ENCODE results near the gene KBTBD4. TPM values are rescaled to one million over a fixed set of nuclear protein-coding genes. Genes with fewer than 3 reads are reported as not detected.

Gene KBTBD4
- total and polyA plus RNA-seq, 4 donors, result 5.6 to 12.0 (median 8.6) TPM

- Histone ChIP-seq H3K9me3 (ENCODE audit: control insufficient read depth in 4 of 4, low read length in 3 of 4) (no peaks in the 10 kb centered on the region), H3K27me3 (ENCODE audit: control insufficient read depth in 4 of 4, insufficient read depth in 4 of 4, low read length in 3 of 4) (no peaks in the 10 kb centered on the region), H3K4me3 (ENCODE audit: low read depth in 1 of 3, low read length in 3 of 3) (no peak overlapping the region), H3K27ac (ENCODE audit: low read depth in 1 of 2, low read length in 2 of 2) (peak overlapping the region; percentile 58 to 64), H3K9ac (ENCODE audit: low read depth in 1 of 2, low read length in 2 of 2) (peak overlapping the region in 1 of 2 donors; percentile 17), H3K36me3 (ENCODE audit: control insufficient read depth in 4 of 4, insufficient read depth in 3 of 4, low read depth in 1 of 4, low read length in 3 of 4) (no peaks in the 10 kb centered on the region), H3K4me1 (ENCODE audit: control insufficient read depth in 4 of 4, insufficient read depth in 4 of 4, low read length in 3 of 4) (peaks cover 8 to 56% (median 33%) of the 10 kb centered on the region in 4 donors)
- DNase-seq (ENCODE audit: low spot score), result no peak
- 19% methylated on average over 3 of the region's 3 CpGs for whole genome bisulfite sequencing
- TF ChIP-seq FOXA1 (IDR thresholded peaks at IDR 0.05) (no peak), JUND (IDR thresholded peaks at IDR 0.05) (peak; percentile 90 to 95)
Measured at GRCh38 chr11:47523490-47524225, 55.1 kb downstream of the KBTBD4 start.

Small RNAs within 50 kb of the gene (small RNA-seq; reads per million reads assigned to genes)
- gene RN7SL652P (not detected), gene RNU5E-10P (not detected)

Other genes starting within 250 kb of the KBTBD4 start
- gene MYBPC3, start 226.3 kb downstream of the KBTBD4 start, total RNA-seq, result under 1 TPM in 1 of 2 donors, not detected in 1; 0.25 TPM
- under 1 TPM in 1 of 2 donors, not detected in 1; 0.01 TPM for gene MYBPC3, start 226.3 kb downstream of the KBTBD4 start, polyA plus RNA-seq
- 10 to 100 TPM; 12.5 to 14.2 TPM for gene SPI1, start 200.4 kb downstream of the KBTBD4 start, total RNA-seq
- 10 to 100 TPM in 1 of 2 donors, 1 to 10 TPM in 1; 2.3 to 14.4 TPM for gene SPI1, start 200.4 kb downstream of the KBTBD4 start, polyA plus RNA-seq
- 10 to 100 TPM in 1 of 2 donors, 1 to 10 TPM in 1; 8.2 to 13.0 TPM for gene SLC39A13, start 170.4 kb downstream of the KBTBD4 start, total RNA-seq
- gene SLC39A13, start 170.4 kb downstream of the KBTBD4 start, polyA plus RNA-seq, result 10 to 100 TPM in 1 of 2 donors, 1 to 10 TPM in 1; 8.4 to 17.5 TPM
- 10 to 100 TPM; 58.0 to 96.6 TPM for gene PSMC3, start 152.5 kb downstream of the KBTBD4 start, total RNA-seq
- gene PSMC3, start 152.5 kb downstream of the KBTBD4 start, polyA plus RNA-seq, result 100 to 1,000 TPM; 110 TPM
- under 1 TPM in 1 of 2 donors, not detected in 1; 0.59 TPM for gene RAPSN, start 129.8 kb downstream of the KBTBD4 start, total RNA-seq
- under 1 TPM; 0.12 to 0.28 TPM for gene RAPSN, start 129.8 kb downstream of the KBTBD4 start, polyA plus RNA-seq
- gene CELF1, start 25.8 kb downstream of the KBTBD4 start, total RNA-seq, result 100 to 1,000 TPM in 1 of 2 donors, 10 to 100 TPM in 1; 66.7 to 139 TPM
- 10 to 100 TPM; 23.5 to 53.8 TPM for gene CELF1, start 25.8 kb downstream of the KBTBD4 start, polyA plus RNA-seq
- gene PTPMT1, start 13.4 kb downstream of the KBTBD4 start, total RNA-seq, result 10 to 100 TPM; 28.7 to 40.4 TPM
- gene PTPMT1, start 13.4 kb downstream of the KBTBD4 start, polyA plus RNA-seq, result 10 to 100 TPM; 32.9 to 34.1 TPM
- 10 to 100 TPM; 43.8 to 55.0 TPM for gene NDUFS3, start 104 bp upstream of the KBTBD4 start, total RNA-seq
- 100 to 1,000 TPM in 1 of 2 donors, 10 to 100 TPM in 1; 80.6 to 101 TPM for gene NDUFS3, start 104 bp upstream of the KBTBD4 start, polyA plus RNA-seq
- not detected for gene FAM180B, start 7.7 kb upstream of the KBTBD4 start, total RNA-seq
- not detected for gene FAM180B, start 7.7 kb upstream of the KBTBD4 start, polyA plus RNA-seq
- 1 to 10 TPM in 1 of 2 donors, under 1 TPM in 1; 0.42 to 1.8 TPM for gene C1QTNF4, start 15.4 kb upstream of the KBTBD4 start, total RNA-seq
- under 1 TPM; 0.08 to 0.22 TPM for gene C1QTNF4, start 15.4 kb upstream of the KBTBD4 start, polyA plus RNA-seq
- gene MTCH2, start 63.6 kb upstream of the KBTBD4 start, total RNA-seq, result 100 to 1,000 TPM in 1 of 2 donors, 10 to 100 TPM in 1; 62.5 to 129 TPM
- 100 to 1,000 TPM; 123 to 304 TPM for gene MTCH2, start 63.6 kb upstream of the KBTBD4 start, polyA plus RNA-seq
- 1 to 10 TPM; 1.7 to 3.0 TPM for gene AGBL2, start 136.4 kb upstream of the KBTBD4 start, total RNA-seq
- 1 to 10 TPM in 1 of 2 donors, under 1 TPM in 1; 0.36 to 3.6 TPM for gene AGBL2, start 136.4 kb upstream of the KBTBD4 start, polyA plus RNA-seq
- 10 to 100 TPM; 33.2 to 66.8 TPM for gene FNBP4, start 188.4 kb upstream of the KBTBD4 start, total RNA-seq
- 10 to 100 TPM; 10.9 to 23.9 TPM for gene FNBP4, start 188.4 kb upstream of the KBTBD4 start, polyA plus RNA-seq

All from liver (tissue), 10 donors.